Epithelial cell of esophagus (primary cell): ENCODE data around the gene ANO7.

Source experiments
- DNase-seq: peaks from one replicate; pipeline ENCODE4 v3.0.0; 2010; ENCODE audit warnings: low read depth
- H3K4me3 ChIP-seq: 2 replicates; pipeline ENCODE4 v1.5.1; 2011; ENCODE audit warnings: mild to moderate bottlenecking, low read length, control low read depth
- CTCF ChIP-seq: IDR thresholded peaks from 2 replicates; pipeline ENCODE4 v1.5.1; 2011; ENCODE audit warnings: low read depth, mild to moderate bottlenecking, low read length, control low read depth, inconsistent platforms; ENCODE audit not compliant: insufficient read depth; ENCODE audit errors: missing control alignments

Gene ANO7

GRCh38 chr2:241237949-241238371, 49.5 kb downstream of the ANO7 start:
- DNase-seq, result no peak
- TF ChIP-seq CTCF, result no peak
- no peak overlapping the region for H3K4me3 ChIP-seq

- DNase-seq, result no peak
- no peak for TF ChIP-seq CTCF
- no peak overlapping the region for H3K4me3 ChIP-seq
Observed at GRCh38 chr2:241238693-241239198, 50.3 kb downstream of the ANO7 start.

- DNase-seq, result no peak
- H3K4me3 ChIP-seq, result no peak overlapping the region
- TF ChIP-seq CTCF, result no peak
Observed at GRCh38 chr2:241239552-241240202, 51.2 kb downstream of the ANO7 start.

- no peak for TF ChIP-seq CTCF
- no peak for DNase-seq
- no peak overlapping the region for H3K4me3 ChIP-seq
Observed at GRCh38 chr2:241240320-241241004, 52.0 kb downstream of the ANO7 start.

- DNase-seq, result no peak
- no peak overlapping the region for H3K4me3 ChIP-seq
- no peak for TF ChIP-seq CTCF
Observed at GRCh38 chr2:241241669-241242068, 53.2 kb downstream of the ANO7 start.

- no peak for DNase-seq
- H3K4me3 ChIP-seq, result no peak overlapping the region
- TF ChIP-seq CTCF, result no peak
Observed at GRCh38 chr2:241242306-241242705, 53.8 kb downstream of the ANO7 start.
